Measurements from ENCODE around the gene RABGGTA. TPM values are rescaled to one million over a fixed set of nuclear protein-coding genes. Genes with fewer than 3 reads are reported as not detected.

The RABGGTA gene
- total and polyA plus RNA-seq, 8 donors = 16.0 to 230 (median 87.8) TPM

DNA sequence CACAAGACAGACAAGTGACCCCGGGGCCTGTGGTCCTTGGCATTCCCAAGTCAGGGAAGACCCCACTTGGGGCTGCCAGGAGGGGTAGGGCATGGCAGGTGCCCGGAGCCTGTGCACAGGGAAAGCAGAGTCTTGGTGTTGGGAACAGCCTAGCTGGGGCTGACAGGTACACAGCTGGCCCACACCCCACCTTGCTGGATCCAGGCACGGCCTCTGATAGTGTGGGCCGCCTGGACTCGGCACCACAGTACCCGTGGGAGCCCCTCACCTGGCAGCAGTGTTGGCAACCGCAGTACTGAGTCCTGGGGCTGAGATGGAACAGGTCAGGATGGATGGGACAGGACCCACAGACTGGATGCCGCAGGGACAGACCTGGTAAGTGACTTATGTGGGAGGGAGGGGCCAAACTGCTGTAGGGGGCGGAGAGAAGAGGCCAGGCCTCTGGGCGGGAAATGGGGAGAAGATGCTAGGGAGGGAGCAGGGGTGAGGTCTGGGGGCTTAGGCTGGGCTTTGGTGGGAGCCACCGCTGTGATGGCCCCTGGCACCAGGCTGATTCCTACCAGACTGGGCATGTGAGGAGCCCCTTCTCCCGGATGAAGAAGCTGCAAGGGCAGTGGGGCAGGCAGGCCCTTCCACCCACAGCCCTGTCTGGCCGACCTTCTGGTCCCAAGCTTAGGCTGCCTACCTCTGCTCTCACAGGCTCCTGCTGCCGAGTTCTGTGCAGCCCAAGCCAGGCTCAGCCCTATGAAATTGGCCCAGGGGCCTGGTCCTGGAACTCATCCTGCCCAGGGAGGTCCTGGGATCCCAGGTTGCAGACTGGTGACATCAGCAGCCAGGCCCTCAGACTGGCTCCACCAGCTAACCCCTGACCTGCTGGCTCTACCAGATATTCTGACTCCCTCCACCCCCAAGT is 8.3 kb downstream of the RABGGTA start, which contains the start of gene TGM1:
Gene TGM1 (minus strand): TSS at position 357 of the 913 bp plus-strand sequence. CDS start 825 bp downstream, outside the sequence.
- 71 to 84% (median 82%) methylated on average over 9 to 14 of the region's 14 CpGs for WGBS, 5 donors
- Histone ChIP-seq H3K4me1 (peaks cover 0 to 12% (median 6%) of the 10 kb centered on the region in 4 donors), H3K36me3 (peaks cover 21 to 63% (median 36%) of the 10 kb centered on the region in 4 donors), H3K9me3 (no peaks in the 10 kb centered on the region), H3K27ac (no peak within 1 kb of the TSS), H3K4me3 (no peak within 1 kb of the TSS), H3K27me3 (no peaks in the 10 kb centered on the region)
- TF ChIP-seq, protein P1, sequence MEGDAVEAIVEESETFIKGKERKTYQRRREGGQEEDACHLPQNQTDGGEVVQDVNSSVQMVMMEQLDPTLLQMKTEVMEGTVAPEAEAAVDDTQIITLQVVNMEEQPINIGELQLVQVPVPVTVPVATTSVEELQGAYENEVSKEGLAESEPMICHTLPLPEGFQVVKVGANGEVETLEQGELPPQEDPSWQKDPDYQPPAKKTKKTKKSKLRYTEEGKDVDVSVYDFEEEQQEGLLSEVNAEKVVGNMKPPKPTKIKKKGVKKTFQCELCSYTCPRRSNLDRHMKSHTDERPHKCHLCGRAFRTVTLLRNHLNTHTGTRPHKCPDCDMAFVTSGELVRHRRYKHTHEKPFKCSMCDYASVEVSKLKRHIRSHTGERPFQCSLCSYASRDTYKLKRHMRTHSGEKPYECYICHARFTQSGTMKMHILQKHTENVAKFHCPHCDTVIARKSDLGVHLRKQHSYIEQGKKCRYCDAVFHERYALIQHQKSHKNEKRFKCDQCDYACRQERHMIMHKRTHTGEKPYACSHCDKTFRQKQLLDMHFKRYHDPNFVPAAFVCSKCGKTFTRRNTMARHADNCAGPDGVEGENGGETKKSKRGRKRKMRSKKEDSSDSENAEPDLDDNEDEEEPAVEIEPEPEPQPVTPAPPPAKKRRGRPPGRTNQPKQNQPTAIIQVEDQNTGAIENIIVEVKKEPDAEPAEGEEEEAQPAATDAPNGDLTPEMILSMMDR (IDR thresholded peaks at IDR 0.05) = no peak
- TF ChIP-seq POLR2AphosphoS5 (IDR thresholded peaks at IDR 0.05) (no peak), EP300 (IDR thresholded peaks at IDR 0.05) (no peak), POLR2A (IDR thresholded peaks at IDR 0.05) (no peak)
- intact Hi-C loops (cut with DNase I; ENCODE audit: low total_unique reads) = no loop called here
- no peak for DNase-seq

- TF ChIP-seq EP300 (IDR thresholded peaks at IDR 0.05) = no peak
- TF ChIP-seq POLR2A (IDR thresholded peaks at IDR 0.05) = no peak
- TF ChIP-seq, protein P1 (IDR thresholded peaks at IDR 0.05) = no peak
- TF ChIP-seq POLR2AphosphoS5 (IDR thresholded peaks at IDR 0.05) = no peak
Observed at GRCh38 chr14:24261969-24262327, 9.4 kb downstream of the RABGGTA start.

GRCh38 chr14:24261256-24261968 is 10.0 kb downstream of the RABGGTA start:
- TF ChIP-seq POLR2AphosphoS5 (IDR thresholded peaks at IDR 0.05) (no peak), EP300 (IDR thresholded peaks at IDR 0.05) (no peak), POLR2A (IDR thresholded peaks at IDR 0.05) (no peak)
- TF ChIP-seq, protein P1 (IDR thresholded peaks at IDR 0.05) = no peak
- Histone ChIP-seq H3K9me3 (no peaks in the 10 kb centered on the region), H3K4me3 (no peak overlapping the region), H3K4me1 (peaks cover 0 to 12% (median 6%) of the 10 kb centered on the region in 4 donors), H3K27ac (no peak overlapping the region), H3K36me3 (peaks cover 4 to 48% (median 20%) of the 10 kb centered on the region in 4 donors), H3K27me3 (no peaks in the 10 kb centered on the region)
- 87 to 93% (median 89%) methylated on average over 18 to 20 of the region's 20 CpGs for WGBS, 5 donors
- no peak for DNase-seq
- intact Hi-C loops (cut with DNase I; ENCODE audit: low total_unique reads) = no loop called here

More at GRCh38 chr14:24261969-24262327, 9.4 kb downstream of the RABGGTA start:
- WGBS, 5 donors = 89 to 92% (median 91%) methylated on average over 6 to 19 of the region's 19 CpGs
- no peak overlapping the region for H3K4me3 ChIP-seq
- intact Hi-C loops (cut with DNase I; ENCODE audit: low total_unique reads) = no loop called here
- DNase-seq = no peak
- H3K36me3 ChIP-seq = peaks cover 9 to 53% (median 25%) of the 10 kb centered on the region in 4 donors
- no peaks in the 10 kb centered on the region for H3K9me3 ChIP-seq
- no peaks in the 10 kb centered on the region for H3K27me3 ChIP-seq
- H3K27ac ChIP-seq = no peak overlapping the region
- H3K4me1 ChIP-seq = peaks cover 0 to 12% (median 6%) of the 10 kb centered on the region in 4 donors

- DNase-seq = no peak
- 71 to 80% (median 73%) methylated on average over 2 to 4 of the region's 4 CpGs for WGBS, 5 donors
- intact Hi-C loops (cut with DNase I; ENCODE audit: low total_unique reads) = no loop called here
- H3K4me1 ChIP-seq = peaks cover 0 to 12% (median 6%) of the 10 kb centered on the region in 4 donors
- H3K36me3 ChIP-seq = peaks cover 0 to 44% (median 13%) of the 10 kb centered on the region in 4 donors
- H3K4me3 ChIP-seq = no peak overlapping the region
- TF ChIP-seq POLR2AphosphoS5 (IDR thresholded peaks at IDR 0.05) = no peak
- TF ChIP-seq POLR2A (IDR thresholded peaks at IDR 0.05) = no peak
- TF ChIP-seq, protein P1 (IDR thresholded peaks at IDR 0.05) = no peak
- no peak for TF ChIP-seq EP300 (IDR thresholded peaks at IDR 0.05)
- no peaks in the 10 kb centered on the region for H3K27me3 ChIP-seq
- H3K9me3 ChIP-seq = no peaks in the 10 kb centered on the region
- no peak overlapping the region for H3K27ac ChIP-seq
Observed at GRCh38 chr14:24260780-24261157, 10.6 kb downstream of the RABGGTA start.
